MM.1S (cell line): Measurements from ENCODE around the gene TFCP2L1.

Source experiments
- DNase-seq: peaks from one replicate; pipeline ENCODE4 v3.0.0-alpha.2; 2015
- H2AFZ ChIP-seq: fragments of 300-600 bp; sonication (generic); 2 replicates; pipeline ENCODE4 v1.6.0; 2016; ENCODE audit warnings: antibody characterized with exemption, low read length
- H3F3A ChIP-seq: fragments of 300-600 bp; sonication (generic); 2 replicates; pipeline ENCODE4 v1.6.1; 2016; ENCODE audit warnings: mild to moderate bottlenecking, antibody characterized with exemption, low read length, moderate library complexity, mixed read lengths; ENCODE audit not compliant: insufficient read depth
- H3K27ac ChIP-seq: fragments of 300-600 bp; sonication (generic); 2 replicates; pipeline ENCODE4 v1.5.1; 2016; ENCODE audit warnings: mild to moderate bottlenecking, low read length
- H3K27me3 ChIP-seq: fragments of 300-600 bp; sonication (generic); replicated peaks from 2 replicates; pipeline ENCODE4 v1.6.0; 2016; ENCODE audit warnings: low read length; ENCODE audit not compliant: insufficient read depth
- H3K36me3 ChIP-seq: fragments of 300-600 bp; sonication (generic); replicated peaks from 2 replicates; pipeline ENCODE4 v1.6.1; 2016; ENCODE audit warnings: mild to moderate bottlenecking, low read length, mixed read lengths; ENCODE audit not compliant: insufficient read depth
- H3K4me1 ChIP-seq: fragments of 300-600 bp; sonication (generic); 2 replicates; pipeline ENCODE4 v1.6.1; 2016; ENCODE audit warnings: low read length, mixed read lengths
- H3K4me2 ChIP-seq: fragments of 300-600 bp; sonication (generic); 2 replicates; pipeline ENCODE4 v1.6.0; 2016; ENCODE audit warnings: low read depth, low read length
- H3K4me3 ChIP-seq: fragments of 300-600 bp; sonication (generic); 2 replicates; pipeline ENCODE4 v1.5.1; 2016; ENCODE audit warnings: low read length, mixed read lengths
- H3K79me2 ChIP-seq: fragments of 300-600 bp; sonication (generic); 2 replicates; pipeline ENCODE4 v1.6.1; 2016; ENCODE audit warnings: mixed run types, low read length, mixed read lengths
- H3K9ac ChIP-seq: fragments of 300-600 bp; sonication (generic); 2 replicates; pipeline ENCODE4 v1.6.1; 2016; ENCODE audit warnings: low read length, mixed read lengths
- H3K9me2 ChIP-seq: fragments of 300-600 bp; sonication (generic); replicated peaks from 2 replicates; pipeline ENCODE4 v1.6.1; 2016; ENCODE audit warnings: mild to moderate bottlenecking, low read length, mixed read lengths; ENCODE audit not compliant: insufficient read depth
- H3K9me3 ChIP-seq: fragments of 300-600 bp; sonication (generic); replicated peaks from 2 replicates; pipeline ENCODE4 v1.6.1; 2016; ENCODE audit warnings: mild to moderate bottlenecking, low read length, mixed read lengths; ENCODE audit not compliant: insufficient read depth
- H4K20me1 ChIP-seq: fragments of 300-600 bp; sonication (generic); 2 replicates; pipeline ENCODE4 v1.6.1; 2016; ENCODE audit warnings: mild to moderate bottlenecking, low read length, moderate library complexity, mixed read lengths; ENCODE audit not compliant: insufficient read depth
- EZH2 ChIP-seq: fragments of 300-600 bp; sonication (generic); optimal IDR thresholded peaks from 2 replicates; pipeline ENCODE3; 2017; ENCODE audit warnings: low read depth, mild to moderate bottlenecking, antibody characterized with exemption, low read length, mixed read lengths
- EZH2phosphoT487 ChIP-seq: fragments of 300-600 bp; sonication (generic); IDR thresholded peaks from 2 replicates; pipeline ENCODE4 v1.6.1; 2018; ENCODE audit warnings: antibody characterized with exemption, low read length
- TF ChIP-seq, protein P1 (sequence below): fragments of 300-600 bp; sonication (generic); IDR thresholded peaks from 2 replicates; pipeline ENCODE4 v1.5.1; 2016; ENCODE audit warnings: antibody characterized with exemption, low read length, mixed read lengths

TFCP2L1 gene

DNA sequence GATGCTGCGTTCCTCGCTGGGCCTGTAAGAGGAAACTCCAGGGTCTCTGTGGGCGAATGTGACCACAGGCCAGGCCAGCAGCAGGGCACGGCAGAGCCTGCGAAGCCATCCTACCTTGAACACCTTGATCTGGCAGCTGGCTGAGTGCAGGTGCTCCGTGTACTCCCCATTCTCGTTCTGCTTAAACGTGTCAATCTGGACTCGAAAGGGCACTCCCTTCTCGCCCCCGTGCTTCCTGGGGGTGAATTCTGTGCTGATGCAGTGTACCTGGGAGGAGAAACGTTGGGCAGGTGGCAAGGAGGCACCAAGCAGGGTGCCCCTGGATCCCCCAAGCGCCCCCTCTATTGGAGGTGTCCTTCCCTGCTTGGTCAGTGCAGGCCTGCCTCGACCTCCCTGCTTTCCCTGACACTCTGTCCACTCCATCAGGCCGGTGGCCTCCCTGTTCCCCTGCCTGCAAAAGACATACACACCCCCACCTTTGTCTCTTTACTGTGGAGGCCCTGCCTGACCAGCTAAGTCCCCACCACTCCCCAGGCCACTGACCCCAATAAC lies 38.2 kb downstream of the TFCP2L1 start:
- Histone ChIP-seq H3K27ac (no peak overlapping the region), H3K36me3 (no peaks in the 10 kb centered on the region), H3K4me1 (no peaks in the 10 kb centered on the region), H4K20me1 (no peaks in the 10 kb centered on the region), H3K79me2 (no peaks in the 10 kb centered on the region), H3K4me2 (no peak overlapping the region), H3K4me3 (no peak overlapping the region), H3K9ac (no peak overlapping the region), H3K27me3 (no peaks in the 10 kb centered on the region), H3K9me2 (no peaks in the 10 kb centered on the region), H3K9me3 (no peaks in the 10 kb centered on the region), H2AFZ (no peak overlapping the region), H3F3A (no peaks in the 10 kb centered on the region)
- no peak for DNase-seq
- no peak for TF ChIP-seq EZH2phosphoT487
- no peak for TF ChIP-seq EZH2
- TF ChIP-seq, protein P1, sequence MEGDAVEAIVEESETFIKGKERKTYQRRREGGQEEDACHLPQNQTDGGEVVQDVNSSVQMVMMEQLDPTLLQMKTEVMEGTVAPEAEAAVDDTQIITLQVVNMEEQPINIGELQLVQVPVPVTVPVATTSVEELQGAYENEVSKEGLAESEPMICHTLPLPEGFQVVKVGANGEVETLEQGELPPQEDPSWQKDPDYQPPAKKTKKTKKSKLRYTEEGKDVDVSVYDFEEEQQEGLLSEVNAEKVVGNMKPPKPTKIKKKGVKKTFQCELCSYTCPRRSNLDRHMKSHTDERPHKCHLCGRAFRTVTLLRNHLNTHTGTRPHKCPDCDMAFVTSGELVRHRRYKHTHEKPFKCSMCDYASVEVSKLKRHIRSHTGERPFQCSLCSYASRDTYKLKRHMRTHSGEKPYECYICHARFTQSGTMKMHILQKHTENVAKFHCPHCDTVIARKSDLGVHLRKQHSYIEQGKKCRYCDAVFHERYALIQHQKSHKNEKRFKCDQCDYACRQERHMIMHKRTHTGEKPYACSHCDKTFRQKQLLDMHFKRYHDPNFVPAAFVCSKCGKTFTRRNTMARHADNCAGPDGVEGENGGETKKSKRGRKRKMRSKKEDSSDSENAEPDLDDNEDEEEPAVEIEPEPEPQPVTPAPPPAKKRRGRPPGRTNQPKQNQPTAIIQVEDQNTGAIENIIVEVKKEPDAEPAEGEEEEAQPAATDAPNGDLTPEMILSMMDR: no peak

DNA sequence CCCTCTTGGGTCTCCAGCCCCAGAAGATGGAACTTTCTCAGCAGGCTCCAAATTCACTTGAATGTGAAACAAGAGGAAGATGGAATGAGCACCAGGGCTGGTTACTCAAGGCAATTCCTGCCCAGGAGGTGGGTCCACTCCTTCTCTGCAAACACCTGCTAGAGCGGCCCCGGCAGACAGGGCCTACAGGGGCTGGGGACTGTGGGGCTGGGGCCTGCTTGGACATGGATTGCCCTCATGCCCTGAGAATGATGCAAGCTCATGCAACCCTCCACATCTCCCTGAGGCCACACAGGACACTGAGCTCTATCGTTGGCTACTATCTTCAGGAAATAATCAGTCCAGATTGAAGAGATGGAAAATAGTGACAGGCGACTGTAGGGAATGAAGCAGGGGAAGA lies 39.1 kb downstream of the TFCP2L1 start:
- Histone ChIP-seq H4K20me1 (no peaks in the 10 kb centered on the region), H3K9me3 (no peaks in the 10 kb centered on the region), H3K9me2 (no peaks in the 10 kb centered on the region), H3K9ac (no peak overlapping the region), H3K79me2 (no peaks in the 10 kb centered on the region), H2AFZ (no peak overlapping the region), H3F3A (no peaks in the 10 kb centered on the region), H3K27me3 (no peaks in the 10 kb centered on the region), H3K4me1 (no peaks in the 10 kb centered on the region), H3K4me2 (no peak overlapping the region), H3K36me3 (no peaks in the 10 kb centered on the region), H3K4me3 (no peak overlapping the region), H3K27ac (no peak overlapping the region)
- DNase-seq: no peak
- TF ChIP-seq EZH2phosphoT487: no peak
- TF ChIP-seq EZH2: no peak
- TF ChIP-seq, protein P1: no peak

DNA sequence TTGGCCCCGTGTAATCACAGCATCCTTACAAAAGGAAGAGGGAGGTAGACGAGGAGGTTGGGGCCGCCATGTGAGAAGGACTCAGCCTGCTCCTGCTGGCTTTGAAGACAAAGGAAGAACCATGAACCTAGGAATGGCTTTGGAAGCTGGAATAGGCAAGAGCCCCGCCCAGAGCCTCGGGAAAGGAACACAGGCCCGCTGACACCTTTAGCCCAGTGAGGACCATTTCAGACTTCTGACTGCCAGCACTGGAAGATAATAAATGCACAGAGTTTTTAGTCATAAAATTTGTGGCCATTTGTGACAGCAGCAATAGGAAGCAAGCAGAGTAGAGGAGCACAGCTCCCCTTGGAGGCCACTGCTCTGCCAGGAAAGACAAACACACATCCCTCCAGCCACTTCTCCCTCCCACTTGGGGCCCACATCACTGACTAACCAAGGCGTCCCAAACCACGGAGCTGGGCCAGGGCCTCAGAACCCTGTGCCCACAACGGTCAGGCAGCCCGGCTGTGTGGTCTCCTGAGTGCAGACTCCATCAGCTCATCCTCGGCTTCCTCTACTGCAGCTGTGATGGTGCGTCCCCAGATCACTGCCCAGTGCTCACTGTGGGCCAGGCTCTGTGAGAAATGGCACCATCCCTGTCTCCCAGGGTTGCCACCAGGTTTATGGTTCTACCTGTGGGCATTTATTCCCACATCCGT lies 39.7 kb downstream of the TFCP2L1 start:
- no peaks in the 10 kb centered on the region for H3F3A ChIP-seq
- no peak overlapping the region for H3K4me2 ChIP-seq
- no peaks in the 10 kb centered on the region for H3K9me3 ChIP-seq
- TF ChIP-seq, protein P1: no peak
- TF ChIP-seq EZH2phosphoT487 (no peak), EZH2 (no peak)
- H3K9me2 ChIP-seq: no peaks in the 10 kb centered on the region
- H3K36me3 ChIP-seq: no peaks in the 10 kb centered on the region
- no peaks in the 10 kb centered on the region for H3K4me1 ChIP-seq
- no peak overlapping the region for H3K9ac ChIP-seq
- no peak overlapping the region for H3K4me3 ChIP-seq
- no peak overlapping the region for H3K27ac ChIP-seq
- no peak for DNase-seq
- H3K79me2 ChIP-seq: no peaks in the 10 kb centered on the region
- no peaks in the 10 kb centered on the region for H3K27me3 ChIP-seq
- no peak overlapping the region for H2AFZ ChIP-seq
- H4K20me1 ChIP-seq: no peaks in the 10 kb centered on the region
